Retinal pigment epithelial cell (primary cell): ENCODE results near the gene WDR38.

Experiments used
- DNase-seq: peaks from one replicate; pipeline ENCODE4 v3.0.0-alpha.2; 2010; ENCODE audit warnings: low read depth
- H3K4me3 ChIP-seq: 2 replicates; pipeline ENCODE4 v1.5.1; 2011; ENCODE audit warnings: mild to moderate bottlenecking, low read length, control low read depth, moderate library complexity
- CTCF ChIP-seq: conservative IDR thresholded peaks from 2 replicates; pipeline ENCODE4 v1.5.1; 2011; ENCODE audit warnings: low read depth, low read length, control low read depth, inconsistent platforms

Gene WDR38

GRCh38 chr9:124897570-124898460, 44.6 kb downstream of the WDR38 start:
- DNase-seq, result no peak
- TF ChIP-seq CTCF, result no peak
- H3K4me3 ChIP-seq, result no peak overlapping the region

- no peak for TF ChIP-seq CTCF
- no peak overlapping the region for H3K4me3 ChIP-seq
- DNase-seq, result no peak
Measured at GRCh38 chr9:124899845-124900244, 46.6 kb downstream of the WDR38 start.

GRCh38 chr9:124906966-124907365, 53.7 kb downstream of the WDR38 start:
- no peak for TF ChIP-seq CTCF
- no peak overlapping the region for H3K4me3 ChIP-seq
- DNase-seq, result no peak
